HFFc6 (cell line): ENCODE data around the gene TCP10L. TPM values are rescaled to one million over a fixed set of nuclear protein-coding genes. Genes with fewer than 3 reads are reported as not detected.

Experiments
- DNase-seq: peaks from one replicate; pipeline ENCODE4 v3.0.0-alpha.2; 2018
- H3K27ac Mint-ChIP-seq: 2 replicates; pipeline ENCODE4 v1.8.0; 2020; ENCODE audit warnings: mild to moderate bottlenecking, mixed read lengths
- H3K27me3 Mint-ChIP-seq: 2 replicates; pipeline ENCODE4 v1.8.0; 2021; ENCODE audit warnings: mild to moderate bottlenecking, moderate library complexity, mixed read lengths; ENCODE audit not compliant: insufficient read depth
- H3K36me3 Mint-ChIP-seq: 2 replicates; pipeline ENCODE4 v1.8.0; 2021; ENCODE audit warnings: low read depth, mixed read lengths
- H3K4me1 Mint-ChIP-seq: 2 replicates; pipeline ENCODE4 v1.8.0; 2020; ENCODE audit warnings: low read depth, mixed read lengths
- H3K4me3 Mint-ChIP-seq: 2 replicates; pipeline ENCODE4 v1.8.0; 2020; ENCODE audit warnings: mild to moderate bottlenecking, moderate library complexity, mixed read lengths
- H3K9me3 Mint-ChIP-seq: 2 replicates; pipeline ENCODE4 v1.8.0; 2020; ENCODE audit warnings: mild to moderate bottlenecking, mixed read lengths
- total RNA-seq, 6 experiments: library from RNA; stranded (reverse); fragmentation: NEBNext Ultra II Directional; extraction: Animal tissue kit (Norgen Biotek cat#: 25700); gene quantifications; 2 replicates in 1 of 6; 3 replicates in 5 of 6; pipeline ENCODE4 v1.2.3, GENCODE V29; 2021
- TF ChIP-seq, protein P1 (sequence below): fragments of 200-600 bp; sonication (generic); IDR thresholded peaks from 2 replicates; pipeline ENCODE4 v1.5.0; 2021; ENCODE audit warnings: antibody characterized with exemption, mild to moderate bottlenecking

Gene TCP10L
- total RNA-seq, 6 experiments from 2014 or later, result 0.14 TPM; not detected in 5

- DNase-seq, result no peak
- TF ChIP-seq, protein P1, sequence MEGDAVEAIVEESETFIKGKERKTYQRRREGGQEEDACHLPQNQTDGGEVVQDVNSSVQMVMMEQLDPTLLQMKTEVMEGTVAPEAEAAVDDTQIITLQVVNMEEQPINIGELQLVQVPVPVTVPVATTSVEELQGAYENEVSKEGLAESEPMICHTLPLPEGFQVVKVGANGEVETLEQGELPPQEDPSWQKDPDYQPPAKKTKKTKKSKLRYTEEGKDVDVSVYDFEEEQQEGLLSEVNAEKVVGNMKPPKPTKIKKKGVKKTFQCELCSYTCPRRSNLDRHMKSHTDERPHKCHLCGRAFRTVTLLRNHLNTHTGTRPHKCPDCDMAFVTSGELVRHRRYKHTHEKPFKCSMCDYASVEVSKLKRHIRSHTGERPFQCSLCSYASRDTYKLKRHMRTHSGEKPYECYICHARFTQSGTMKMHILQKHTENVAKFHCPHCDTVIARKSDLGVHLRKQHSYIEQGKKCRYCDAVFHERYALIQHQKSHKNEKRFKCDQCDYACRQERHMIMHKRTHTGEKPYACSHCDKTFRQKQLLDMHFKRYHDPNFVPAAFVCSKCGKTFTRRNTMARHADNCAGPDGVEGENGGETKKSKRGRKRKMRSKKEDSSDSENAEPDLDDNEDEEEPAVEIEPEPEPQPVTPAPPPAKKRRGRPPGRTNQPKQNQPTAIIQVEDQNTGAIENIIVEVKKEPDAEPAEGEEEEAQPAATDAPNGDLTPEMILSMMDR, result no peak
- H3K4me1 Mint-ChIP-seq, result peaks cover 15% of the 10 kb centered on the region
- H3K9me3 Mint-ChIP-seq, result no peaks in the 10 kb centered on the region
- peaks cover 8% of the 10 kb centered on the region; the same call in 1 of the 2 replicates for H3K36me3 Mint-ChIP-seq
- H3K27ac Mint-ChIP-seq, result no peak overlapping the region
- H3K27me3 Mint-ChIP-seq, result peaks cover 6% of the 10 kb centered on the region
- no peak overlapping the region for H3K4me3 Mint-ChIP-seq
Observed at GRCh38 chr21:32593690-32594089, 8.4 kb upstream of the TCP10L start.

- peaks cover 8% of the 10 kb centered on the region; the same call in 1 of the 2 replicates for H3K36me3 Mint-ChIP-seq
- TF ChIP-seq, protein P1, result no peak
- H3K9me3 Mint-ChIP-seq, result no peaks in the 10 kb centered on the region
- H3K4me3 Mint-ChIP-seq, result no peak overlapping the region
- peaks cover 6% of the 10 kb centered on the region for H3K27me3 Mint-ChIP-seq
- H3K27ac Mint-ChIP-seq, result no peak overlapping the region
- no peak for DNase-seq
- peaks cover 15% of the 10 kb centered on the region for H3K4me1 Mint-ChIP-seq
Observed at GRCh38 chr21:32592929-32593502, 7.7 kb upstream of the TCP10L start.

DNA sequence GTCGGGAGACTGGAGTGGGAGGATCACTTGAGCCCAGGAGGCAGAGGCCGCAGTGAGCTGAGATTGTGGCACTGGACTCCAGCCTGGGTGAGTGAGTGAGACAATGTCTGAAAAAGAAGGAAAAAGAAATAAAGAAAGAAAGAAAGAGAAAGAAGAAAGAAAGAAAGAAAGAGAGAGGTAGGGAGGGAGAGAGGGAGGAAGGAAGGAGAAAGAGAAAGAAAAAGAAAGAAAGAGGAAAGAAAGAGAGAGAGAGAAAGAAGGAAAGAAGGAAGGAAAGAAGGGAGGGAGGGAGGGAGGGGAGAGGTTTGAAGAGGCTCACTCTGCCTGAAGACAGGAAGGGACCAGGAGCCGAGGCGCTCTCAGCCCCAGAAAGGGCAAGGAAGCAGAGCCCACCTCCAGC, 4.8 kb upstream of the TCP10L start:
- no peak overlapping the region for H3K27ac Mint-ChIP-seq
- no peaks in the 10 kb centered on the region for H3K9me3 Mint-ChIP-seq
- no peak overlapping the region for H3K4me3 Mint-ChIP-seq
- no peak for DNase-seq
- no peaks in the 10 kb centered on the region for H3K36me3 Mint-ChIP-seq
- no peaks in the 10 kb centered on the region for H3K4me1 Mint-ChIP-seq
- peaks cover 7% of the 10 kb centered on the region for H3K27me3 Mint-ChIP-seq
- TF ChIP-seq, protein P1, result no peak

GRCh38 chr21:32587651-32588050, 2.3 kb upstream of the TCP10L start:
- TF ChIP-seq, protein P1, result no peak

DNA sequence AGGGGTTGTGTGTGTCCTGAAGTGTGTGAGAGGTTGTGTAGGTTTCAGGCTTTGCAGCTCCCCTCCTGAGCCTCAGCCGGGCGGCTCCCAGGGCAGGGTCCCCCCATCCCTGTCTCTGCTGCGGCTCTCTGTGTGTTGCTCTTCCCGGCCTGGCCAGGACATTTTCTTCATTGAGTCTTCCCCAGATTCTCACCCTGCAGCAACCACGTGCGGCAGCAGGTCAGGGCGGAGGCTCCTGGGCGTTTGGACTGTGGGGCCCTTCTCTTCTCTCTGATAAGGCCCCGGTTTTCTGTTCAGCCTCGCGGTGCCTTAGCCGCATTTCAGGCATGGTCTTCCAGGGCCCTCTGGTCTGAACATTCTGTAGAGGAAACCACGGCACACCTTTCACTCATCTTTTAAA, 1.8 kb upstream of the TCP10L start:
- Mint-ChIP-seq H3K36me3 (no peaks in the 10 kb centered on the region), H3K27me3 (peaks cover 18% of the 10 kb centered on the region), H3K4me3 (no peak overlapping the region), H3K27ac (no peak overlapping the region), H3K4me1 (no peaks in the 10 kb centered on the region), H3K9me3 (no peaks in the 10 kb centered on the region)
- TF ChIP-seq, protein P1, result no peak
- no peak for DNase-seq

More at GRCh38 chr21:32587651-32588050, 2.3 kb upstream of the TCP10L start:
- Mint-ChIP-seq H3K4me3 (no peak overlapping the region), H3K27ac (no peak overlapping the region), H3K36me3 (no peaks in the 10 kb centered on the region), H3K4me1 (no peaks in the 10 kb centered on the region), H3K9me3 (no peaks in the 10 kb centered on the region), H3K27me3 (peaks cover 18% of the 10 kb centered on the region)
- no peak for DNase-seq

DNA sequence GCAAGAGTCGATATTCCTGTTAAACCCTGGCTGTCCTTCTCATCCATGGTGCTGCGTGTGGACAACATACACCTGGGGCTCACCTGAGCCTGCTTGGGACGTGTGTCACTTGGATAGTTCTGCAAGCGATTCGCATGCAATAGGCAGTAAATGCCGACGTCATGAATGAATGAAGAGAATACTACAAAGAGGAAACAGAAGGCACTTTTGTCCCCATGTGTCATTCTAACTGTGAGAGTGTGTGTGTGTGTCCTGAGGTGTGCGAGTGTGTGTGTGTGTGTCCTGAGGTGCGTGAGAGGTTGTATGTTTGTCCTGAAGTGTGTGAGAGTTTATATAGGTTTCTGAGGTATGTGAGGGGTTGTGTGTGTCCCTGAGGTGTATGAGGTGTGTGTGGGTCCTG, 647 bp upstream of the TCP10L start:
- no peak for DNase-seq
- Mint-ChIP-seq H3K4me1 (no peaks in the 10 kb centered on the region), H3K9me3 (no peaks in the 10 kb centered on the region), H3K4me3 (no peak overlapping the region), H3K27me3 (peaks cover 23% of the 10 kb centered on the region), H3K36me3 (no peaks in the 10 kb centered on the region), H3K27ac (no peak overlapping the region)
- TF ChIP-seq, protein P1, result no peak
